Measurements from ENCODE around the gene KRT26. TPM values are rescaled to one million over a fixed set of nuclear protein-coding genes. Genes with fewer than 3 reads are reported as not detected.

The KRT26 gene
- total and polyA plus RNA-seq, 9 donors = not detected

DNA sequence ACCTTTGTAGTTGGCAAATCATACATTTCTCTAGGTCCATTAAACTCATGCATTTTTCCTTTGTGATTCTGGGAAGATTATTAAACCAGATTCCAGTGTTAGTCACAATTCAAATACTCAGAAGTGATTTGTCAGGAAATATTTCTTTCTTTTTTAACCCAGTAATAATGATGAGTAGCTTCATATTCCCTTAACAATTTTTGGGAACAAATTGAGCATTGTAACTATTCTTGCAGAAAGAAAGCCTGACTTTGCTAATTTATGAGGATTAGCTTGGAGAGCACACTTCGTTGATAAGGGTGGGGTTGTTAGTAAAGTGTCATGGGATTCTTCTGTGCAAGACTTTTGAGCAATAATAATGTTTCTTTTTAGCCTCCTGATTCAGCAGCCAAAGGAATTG, 49.8 kb downstream of the KRT26 start:
- Histone ChIP-seq H3K9me3 (no peaks in the 10 kb centered on the region), H3K36me3 (no peaks in the 10 kb centered on the region), H3K4me3 (no peak overlapping the region), H3K27me3 (no peaks in the 10 kb centered on the region), H3K4me1 (ENCODE audit: insufficient read depth) (no peaks in the 10 kb centered on the region), H3K27ac (no peak overlapping the region)
- TF ChIP-seq, protein P1, sequence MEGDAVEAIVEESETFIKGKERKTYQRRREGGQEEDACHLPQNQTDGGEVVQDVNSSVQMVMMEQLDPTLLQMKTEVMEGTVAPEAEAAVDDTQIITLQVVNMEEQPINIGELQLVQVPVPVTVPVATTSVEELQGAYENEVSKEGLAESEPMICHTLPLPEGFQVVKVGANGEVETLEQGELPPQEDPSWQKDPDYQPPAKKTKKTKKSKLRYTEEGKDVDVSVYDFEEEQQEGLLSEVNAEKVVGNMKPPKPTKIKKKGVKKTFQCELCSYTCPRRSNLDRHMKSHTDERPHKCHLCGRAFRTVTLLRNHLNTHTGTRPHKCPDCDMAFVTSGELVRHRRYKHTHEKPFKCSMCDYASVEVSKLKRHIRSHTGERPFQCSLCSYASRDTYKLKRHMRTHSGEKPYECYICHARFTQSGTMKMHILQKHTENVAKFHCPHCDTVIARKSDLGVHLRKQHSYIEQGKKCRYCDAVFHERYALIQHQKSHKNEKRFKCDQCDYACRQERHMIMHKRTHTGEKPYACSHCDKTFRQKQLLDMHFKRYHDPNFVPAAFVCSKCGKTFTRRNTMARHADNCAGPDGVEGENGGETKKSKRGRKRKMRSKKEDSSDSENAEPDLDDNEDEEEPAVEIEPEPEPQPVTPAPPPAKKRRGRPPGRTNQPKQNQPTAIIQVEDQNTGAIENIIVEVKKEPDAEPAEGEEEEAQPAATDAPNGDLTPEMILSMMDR (IDR thresholded peaks at IDR 0.05) = no peak
- TF ChIP-seq POLR2A (IDR thresholded peaks at IDR 0.05) (no peak), EP300 (IDR thresholded peaks at IDR 0.05) (no peak)
- intact Hi-C loops (cut with DNase I) = no loop called here
- WGBS, 3 donors = 9 to 24% (median 23%) methylated on average over 1 of the region's 1 CpG
- DNase-seq = no peak

DNA sequence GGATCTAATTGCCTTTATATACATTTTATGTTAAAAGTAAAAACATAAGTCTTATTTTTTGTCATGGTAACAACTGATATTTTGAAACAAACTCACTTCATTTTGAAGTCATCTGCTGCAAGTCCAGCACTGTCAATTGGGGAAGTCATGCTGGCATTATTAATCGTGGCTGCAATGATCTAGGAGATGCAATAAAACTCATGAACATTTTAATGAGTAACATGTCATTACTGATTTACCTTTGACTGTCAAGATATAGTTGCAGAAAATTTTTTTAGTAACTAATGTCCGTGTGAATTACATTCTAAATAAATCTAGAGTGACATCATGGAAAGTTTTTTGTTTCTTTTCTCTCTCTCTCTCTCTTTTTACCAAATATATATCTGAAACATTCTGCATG, 51.1 kb downstream of the KRT26 start:
- TF ChIP-seq EP300 (IDR thresholded peaks at IDR 0.05) = no peak
- TF ChIP-seq, protein P1 (IDR thresholded peaks at IDR 0.05) = no peak
- Histone ChIP-seq H3K27me3 (no peaks in the 10 kb centered on the region), H3K9me3 (no peaks in the 10 kb centered on the region), H3K36me3 (no peaks in the 10 kb centered on the region), H3K4me1 (ENCODE audit: insufficient read depth) (no peaks in the 10 kb centered on the region), H3K4me3 (no peak overlapping the region), H3K27ac (no peak overlapping the region)
- 51 to 63% (median 63%) methylated on average over 2 of the region's 2 CpGs for WGBS, 3 donors
- no peak for DNase-seq
- intact Hi-C loops (cut with DNase I) = no loop called here

DNA sequence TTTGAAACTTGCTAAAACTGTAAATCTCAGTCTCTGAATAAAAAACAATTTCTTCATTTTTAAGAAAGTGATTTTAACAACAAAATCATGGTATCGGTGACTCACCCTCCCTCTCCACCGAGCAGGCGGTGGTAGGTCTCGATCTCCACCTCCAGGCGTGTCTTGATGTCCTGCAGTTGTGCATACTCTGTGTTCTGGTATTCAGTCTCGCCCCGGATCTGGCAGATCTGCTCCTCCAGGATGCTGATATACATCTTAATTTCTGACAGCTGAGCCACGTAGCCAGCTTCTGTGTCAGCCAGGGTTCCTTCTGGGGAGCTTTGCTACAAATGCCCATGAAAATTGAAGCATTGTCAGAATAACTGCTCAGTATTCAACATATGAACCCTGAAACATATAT, 53.1 kb downstream of the KRT26 start:
- intact Hi-C loops (cut with DNase I) = no loop called here
- Histone ChIP-seq H3K4me1 (ENCODE audit: insufficient read depth) (no peaks in the 10 kb centered on the region), H3K9me3 (no peaks in the 10 kb centered on the region), H3K4me3 (no peak overlapping the region), H3K27ac (no peak overlapping the region), H3K36me3 (no peaks in the 10 kb centered on the region), H3K27me3 (no peaks in the 10 kb centered on the region)
- no peak for DNase-seq
- 50 to 53% (median 51%) methylated on average over 8 of the region's 8 CpGs for WGBS, 3 donors
- TF ChIP-seq POLR2A (IDR thresholded peaks at IDR 0.05) (no peak), EP300 (IDR thresholded peaks at IDR 0.05) (no peak)
- TF ChIP-seq, protein P1 (IDR thresholded peaks at IDR 0.05) = no peak

DNA sequence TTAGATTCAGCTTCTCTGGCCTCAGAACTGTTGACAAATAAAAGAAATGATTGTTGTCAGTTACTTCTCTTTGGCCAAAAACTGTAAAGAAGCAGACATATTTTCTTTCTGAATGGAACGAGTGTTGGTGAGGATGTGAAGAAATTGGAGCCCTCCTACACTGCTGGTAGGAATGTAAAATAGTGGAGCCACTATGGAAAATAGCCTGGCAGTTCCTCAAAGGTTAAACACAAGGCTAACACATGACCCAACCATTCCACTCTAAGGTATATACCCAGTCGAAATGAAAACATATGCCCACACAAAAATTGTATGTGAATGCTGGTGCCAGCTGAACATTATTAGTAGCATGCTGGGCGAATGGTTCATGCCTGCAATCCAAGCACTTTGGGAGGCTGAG, 54.2 kb downstream of the KRT26 start:
- DNase-seq = no peak
- Histone ChIP-seq H3K4me3 (no peak overlapping the region), H3K27ac (no peak overlapping the region), H3K27me3 (no peaks in the 10 kb centered on the region), H3K36me3 (no peaks in the 10 kb centered on the region), H3K4me1 (ENCODE audit: insufficient read depth) (no peaks in the 10 kb centered on the region), H3K9me3 (no peaks in the 10 kb centered on the region)
- TF ChIP-seq EP300 (IDR thresholded peaks at IDR 0.05) = no peak
- no peak for TF ChIP-seq POLR2A (IDR thresholded peaks at IDR 0.05)
- TF ChIP-seq, protein P1 (IDR thresholded peaks at IDR 0.05) = no peak
- WGBS, 3 donors = 46 to 60% (median 51%) methylated on average over 3 of the region's 3 CpGs
- intact Hi-C loops (cut with DNase I) = no loop called here

Other genes starting within 250 kb of the KRT26 start
- gene CCR7, start 206.7 kb downstream of the KRT26 start, total RNA-seq = 1 to 10 TPM in 2 of 7 donors, under 1 TPM in 3, not detected in 2; 0.23 to 2.5 (median 0.37) TPM
- gene CCR7, start 206.7 kb downstream of the KRT26 start, polyA plus RNA-seq = under 1 TPM; 0.18 to 0.60 TPM
- 100 to 1,000 TPM in 5 of 7 donors, 10 to 100 TPM in 2; 80.2 to 129 (median 112) TPM for gene SMARCE1, start 124.4 kb downstream of the KRT26 start, total RNA-seq
- gene SMARCE1, start 124.4 kb downstream of the KRT26 start, polyA plus RNA-seq = 100 to 1,000 TPM; 109 to 158 TPM
- gene KRT222, start 107.0 kb downstream of the KRT26 start, total RNA-seq = under 1 TPM in 4 of 7 donors, not detected in 3; 0.20 to 0.57 (median 0.39) TPM
- 1 to 10 TPM in 1 of 2 donors, under 1 TPM in 1; 0.10 to 1.6 TPM for gene KRT222, start 107.0 kb downstream of the KRT26 start, polyA plus RNA-seq
- gene KRT24, start 68.4 kb downstream of the KRT26 start, total RNA-seq = not detected
- gene KRT24, start 68.4 kb downstream of the KRT26 start, polyA plus RNA-seq = not detected
- gene KRT25, start 16.9 kb downstream of the KRT26 start, total RNA-seq = not detected
- not detected for gene KRT25, start 16.9 kb downstream of the KRT26 start, polyA plus RNA-seq
- gene KRT27, start 10.3 kb upstream of the KRT26 start, total RNA-seq = not detected
- gene KRT27, start 10.3 kb upstream of the KRT26 start, polyA plus RNA-seq = not detected
- gene KRT28, start 27.8 kb upstream of the KRT26 start, total RNA-seq = not detected
- not detected for gene KRT28, start 27.8 kb upstream of the KRT26 start, polyA plus RNA-seq
- 10 to 100 TPM; 10.4 to 57.3 (median 39.4) TPM for gene KRT10, start 50.4 kb upstream of the KRT26 start, total RNA-seq
- gene KRT10, start 50.4 kb upstream of the KRT26 start, polyA plus RNA-seq = 10 to 100 TPM; 16.2 to 35.2 TPM
- not detected for gene KRT12, start 95.0 kb upstream of the KRT26 start, total RNA-seq
- not detected for gene KRT12, start 95.0 kb upstream of the KRT26 start, polyA plus RNA-seq
- 1 to 10 TPM in 1 of 7 donors, under 1 TPM in 2, not detected in 4; 0.27 to 4.2 (median 0.77) TPM for gene KRT20, start 113.0 kb upstream of the KRT26 start, total RNA-seq
- under 1 TPM in 1 of 2 donors, not detected in 1; 0.05 TPM for gene KRT20, start 113.0 kb upstream of the KRT26 start, polyA plus RNA-seq
- gene KRT23, start 165.4 kb upstream of the KRT26 start, total RNA-seq = 1 to 10 TPM in 3 of 7 donors, under 1 TPM in 2, not detected in 2; 0.22 to 5.0 (median 1.3) TPM
- gene KRT23, start 165.4 kb upstream of the KRT26 start, polyA plus RNA-seq = under 1 TPM; 0.05 to 0.53 TPM
- gene KRT39, start 194.7 kb upstream of the KRT26 start, total RNA-seq = under 1 TPM in 1 of 7 donors, not detected in 6; 0.69 TPM
- not detected for gene KRT39, start 194.7 kb upstream of the KRT26 start, polyA plus RNA-seq
- gene KRT40, start 212.1 kb upstream of the KRT26 start, total RNA-seq = not detected
- gene KRT40, start 212.1 kb upstream of the KRT26 start, polyA plus RNA-seq = not detected
- gene KRTAP3-3, start 222.0 kb upstream of the KRT26 start, total RNA-seq = not detected
- gene KRTAP3-3, start 222.0 kb upstream of the KRT26 start, polyA plus RNA-seq = not detected
- not detected for gene KRTAP3-2, start 227.7 kb upstream of the KRT26 start, total RNA-seq
- gene KRTAP3-2, start 227.7 kb upstream of the KRT26 start, polyA plus RNA-seq = not detected
- not detected for gene KRTAP3-1, start 236.9 kb upstream of the KRT26 start, total RNA-seq
- not detected for gene KRTAP3-1, start 236.9 kb upstream of the KRT26 start, polyA plus RNA-seq

Data from ovary (tissue), 9 donors.